Smooth muscle cell (in vitro differentiated cells): ENCODE data around the gene AGPAT4. TPM values are rescaled to one million over a fixed set of nuclear protein-coding genes. Genes with fewer than 3 reads are reported as not detected.

Experiments used
- DNase-seq: peaks from one replicate; lab custom pipeline; 2025; ENCODE audit not compliant: unreplicated experiment; lab: John Stamatoyannopoulos, UW
- H2AFZ ChIP-seq: fragments of 200-600 bp; sonication (generic); 2 replicates; pipeline ENCODE4 v1.6.0; 2016; ENCODE audit warnings: antibody characterized with exemption, low read depth, mild to moderate bottlenecking
- H3F3A ChIP-seq: fragments of 200-600 bp; sonication (generic); 2 replicates; pipeline ENCODE4 v1.6.0; 2017; ENCODE audit warnings: antibody characterized with exemption, low read depth
- H3K27ac ChIP-seq: fragments of 200-600 bp; sonication (generic); 2 replicates; pipeline ENCODE4 v1.5.1; 2016; ENCODE audit warnings: low read depth, mild to moderate bottlenecking
- H3K27me3 ChIP-seq: fragments of 200-600 bp; sonication (generic); 2 replicates; pipeline ENCODE4 v1.6.1; 2016; ENCODE audit warnings: low read depth, mild to moderate bottlenecking
- H3K36me3 ChIP-seq: fragments of 200-600 bp; sonication (generic); 2 replicates; pipeline ENCODE4 v1.5.1; 2016; ENCODE audit warnings: low read depth
- H3K4me1 ChIP-seq: fragments of 200-600 bp; sonication (generic); 2 replicates; pipeline ENCODE4 v1.5.1; 2016; ENCODE audit warnings: low read depth
- H3K4me2 ChIP-seq: fragments of 200-600 bp; sonication (generic); 2 replicates; pipeline ENCODE4 v1.6.0; 2016; ENCODE audit warnings: mild to moderate bottlenecking
- H3K4me3 ChIP-seq: fragments of 200-600 bp; sonication (generic); 2 replicates; pipeline ENCODE4 v1.5.1; 2016; ENCODE audit warnings: mild to moderate bottlenecking
- H3K79me2 ChIP-seq: fragments of 200-600 bp; sonication (generic); 2 replicates; pipeline ENCODE4 v1.6.0; 2016; ENCODE audit warnings: low read depth, mild to moderate bottlenecking
- H3K9ac ChIP-seq: fragments of 200-600 bp; sonication (generic); 2 replicates; pipeline ENCODE4 v1.6.0; 2016; ENCODE audit warnings: low read depth
- H3K9me3 ChIP-seq: fragments of 200-600 bp; sonication (generic); replicated peaks from 2 replicates; pipeline ENCODE4 v1.5.1; 2016; ENCODE audit warnings: low read depth
- H4K20me1 ChIP-seq: fragments of 200-600 bp; sonication (generic); 2 replicates; pipeline ENCODE4 v1.6.0; 2016; ENCODE audit warnings: low read depth
- WGBS: methylation state at CpG from one replicate; pipeline ENCODE4 v1.1.7; 2016; ENCODE audit warnings: low lambda C conversion rate; 5-methylcytosine and 5-hydroxymethylcytosine counted together
- polyA plus RNA-seq: library from polyadenylated mRNA; unstranded; fragments of >200 nt; fragmentation: Nextera tagmentation; extraction: Ambion mirVana; gene quantifications from 2 replicates; pipeline ENCODE4 v1.2.1, GENCODE V29; 2016
- total RNA-seq: library from RNA; depleted of rRNA; stranded (reverse); fragments of >200 nt; gene quantifications from 2 replicates; pipeline ENCODE4 v1.2.3, GENCODE V29; 2014
- TF ChIP-seq, protein P1 (sequence below): fragments of 200-600 bp; sonication (generic); IDR thresholded peaks from 2 replicates; pipeline ENCODE4 v1.5.1; 2017; ENCODE audit warnings: borderline replicate concordance, mild to moderate bottlenecking, antibody characterized with exemption; ENCODE audit not compliant: insufficient read depth, poor library complexity, severe bottlenecking

AGPAT4 gene
- total and polyA plus RNA-seq, 2 experiments from 2014 or later = 51.4 to 51.8 TPM

DNA sequence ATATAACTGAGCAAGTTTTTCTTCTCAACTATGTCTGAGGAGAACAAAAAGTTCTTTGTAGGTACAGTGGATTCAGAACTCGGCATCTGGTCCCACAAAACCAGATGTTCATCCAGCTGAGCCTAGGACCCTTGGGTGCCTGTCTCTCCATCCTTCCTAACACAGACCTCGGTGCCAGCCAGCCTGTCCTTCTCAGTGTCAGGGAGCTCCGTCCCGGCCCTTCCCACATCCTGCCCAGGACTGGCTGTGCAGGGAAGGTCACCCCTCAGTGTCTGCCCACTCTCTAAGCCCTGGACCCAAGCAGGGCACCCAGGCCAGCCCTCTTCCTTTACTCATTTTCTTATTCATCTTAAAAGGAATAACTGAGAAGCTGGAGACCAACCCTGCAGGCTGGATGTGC is 32.0 kb upstream of the AGPAT4 start:
- Histone ChIP-seq H3K9me3 (no peaks in the 10 kb centered on the region), H3K9ac (no peak overlapping the region), H3K36me3 (no peaks in the 10 kb centered on the region), H2AFZ (no peak overlapping the region), H3K27ac (no peak overlapping the region), H3K27me3 (no peaks in the 10 kb centered on the region), H3K79me2 (no peaks in the 10 kb centered on the region), H3K4me1 (no peaks in the 10 kb centered on the region), H3K4me2 (no peak overlapping the region), H3F3A (peaks cover 4% of the 10 kb centered on the region), H3K4me3 (no peak overlapping the region), H4K20me1 (no peaks in the 10 kb centered on the region)
- DNase-seq = no peak
- WGBS = 90% methylated on average over 4 of the region's 4 CpGs
- TF ChIP-seq, protein P1, sequence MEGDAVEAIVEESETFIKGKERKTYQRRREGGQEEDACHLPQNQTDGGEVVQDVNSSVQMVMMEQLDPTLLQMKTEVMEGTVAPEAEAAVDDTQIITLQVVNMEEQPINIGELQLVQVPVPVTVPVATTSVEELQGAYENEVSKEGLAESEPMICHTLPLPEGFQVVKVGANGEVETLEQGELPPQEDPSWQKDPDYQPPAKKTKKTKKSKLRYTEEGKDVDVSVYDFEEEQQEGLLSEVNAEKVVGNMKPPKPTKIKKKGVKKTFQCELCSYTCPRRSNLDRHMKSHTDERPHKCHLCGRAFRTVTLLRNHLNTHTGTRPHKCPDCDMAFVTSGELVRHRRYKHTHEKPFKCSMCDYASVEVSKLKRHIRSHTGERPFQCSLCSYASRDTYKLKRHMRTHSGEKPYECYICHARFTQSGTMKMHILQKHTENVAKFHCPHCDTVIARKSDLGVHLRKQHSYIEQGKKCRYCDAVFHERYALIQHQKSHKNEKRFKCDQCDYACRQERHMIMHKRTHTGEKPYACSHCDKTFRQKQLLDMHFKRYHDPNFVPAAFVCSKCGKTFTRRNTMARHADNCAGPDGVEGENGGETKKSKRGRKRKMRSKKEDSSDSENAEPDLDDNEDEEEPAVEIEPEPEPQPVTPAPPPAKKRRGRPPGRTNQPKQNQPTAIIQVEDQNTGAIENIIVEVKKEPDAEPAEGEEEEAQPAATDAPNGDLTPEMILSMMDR = no peak

GRCh38 chr6:161303628-161304340 is 29.9 kb upstream of the AGPAT4 start:
- Histone ChIP-seq H3K4me2 (peak overlapping the region; percentile 16), H3K36me3 (no peaks in the 10 kb centered on the region), H3K27me3 (no peaks in the 10 kb centered on the region), H3K4me3 (no peak overlapping the region), H3F3A (peaks cover 8% of the 10 kb centered on the region), H2AFZ (no peak overlapping the region), H4K20me1 (no peaks in the 10 kb centered on the region), H3K9ac (no peak overlapping the region), H3K79me2 (no peaks in the 10 kb centered on the region), H3K4me1 (no peaks in the 10 kb centered on the region), H3K27ac (peak overlapping the region; percentile 71), H3K9me3 (no peaks in the 10 kb centered on the region)
- 96% methylated on average over 15 of the region's 16 CpGs for WGBS
- no peak for DNase-seq
- TF ChIP-seq, protein P1 = no peak

DNA sequence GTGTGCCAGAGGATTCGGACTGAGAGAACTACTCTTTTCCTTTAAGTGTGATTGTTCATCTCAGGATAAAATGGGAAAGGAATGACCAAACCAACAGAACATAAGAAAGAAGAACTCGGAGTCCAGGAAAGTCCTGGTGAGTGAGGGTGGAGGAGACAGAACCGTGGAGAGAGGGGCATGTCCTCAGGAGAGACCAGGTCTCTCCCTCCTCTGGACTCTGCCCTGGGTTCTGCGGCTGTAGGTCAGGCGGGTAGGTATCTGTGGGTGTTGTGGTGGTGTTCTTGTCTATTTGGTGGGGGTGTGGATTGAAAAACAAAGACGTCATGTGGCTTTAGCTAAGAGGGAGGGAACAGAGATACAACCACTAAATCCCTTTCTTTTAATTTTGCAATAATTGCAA is 29.1 kb upstream of the AGPAT4 start:
- Histone ChIP-seq H4K20me1 (no peaks in the 10 kb centered on the region), H3K9ac (no peak overlapping the region), H3K4me3 (no peak overlapping the region), H3K4me1 (no peaks in the 10 kb centered on the region), H3K79me2 (no peaks in the 10 kb centered on the region), H3F3A (peaks cover 8% of the 10 kb centered on the region), H3K36me3 (no peaks in the 10 kb centered on the region), H3K27me3 (no peaks in the 10 kb centered on the region), H2AFZ (no peak overlapping the region), H3K4me2 (peak overlapping the region; percentile 16), H3K9me3 (no peaks in the 10 kb centered on the region), H3K27ac (peak overlapping the region; percentile 71)
- TF ChIP-seq, protein P1 = no peak
- DNase-seq = no peak
- 81% methylated on average over 6 of the region's 6 CpGs for WGBS

- no peaks in the 10 kb centered on the region for H3K9me3 ChIP-seq
These were observed 27.5 kb upstream of the AGPAT4 start for GRCh38 chr6:161301338-161301737.

More at GRCh38 chr6:161301338-161301737, 27.5 kb upstream of the AGPAT4 start:
- Histone ChIP-seq H3K4me2 (peak overlapping the region; percentile 28), H3K9ac (no peak overlapping the region), H3F3A (peaks cover 8% of the 10 kb centered on the region), H3K27ac (peak overlapping the region; percentile 71), H3K4me1 (no peaks in the 10 kb centered on the region), H2AFZ (no peak overlapping the region), H3K36me3 (no peaks in the 10 kb centered on the region), H3K79me2 (no peaks in the 10 kb centered on the region), H3K27me3 (no peaks in the 10 kb centered on the region), H4K20me1 (no peaks in the 10 kb centered on the region), H3K4me3 (no peak overlapping the region)
- TF ChIP-seq, protein P1 = no peak
- DNase-seq = peak; percentile 8
- WGBS = 11% methylated on average over 2 of the region's 2 CpGs
